ENCODE measurements around the gene GIMAP4. TPM values are rescaled to one million over a fixed set of nuclear protein-coding genes. Genes with fewer than 3 reads are reported as not detected.

Gene GIMAP4
- total RNA-seq, 1 experiment from 2014 or later, result not detected

DNA sequence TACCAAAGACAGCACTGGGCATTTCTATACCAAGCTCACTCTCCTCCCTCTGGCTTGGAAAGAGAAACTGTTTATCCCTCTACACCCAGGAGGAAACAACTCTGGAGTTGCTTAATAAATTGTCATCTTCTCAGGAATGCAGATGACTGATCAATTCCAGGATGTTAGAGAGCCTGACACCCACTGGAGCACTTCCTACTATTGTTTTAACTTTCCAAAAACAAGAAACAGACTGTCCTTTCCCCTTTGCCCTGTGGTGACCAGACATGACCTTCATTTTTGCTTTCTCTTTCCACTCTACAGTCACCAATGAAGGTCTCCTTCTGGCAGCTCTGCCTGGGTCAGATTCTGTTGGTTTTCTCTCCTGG, 19.6 kb downstream of the GIMAP4 start:
- no peaks in the 10 kb centered on the region for H3K9me3 ChIP-seq (ENCODE audit: insufficient read depth, low read depth)
- no TSS peak for BruUV-seq (replicated peaks)

DNA sequence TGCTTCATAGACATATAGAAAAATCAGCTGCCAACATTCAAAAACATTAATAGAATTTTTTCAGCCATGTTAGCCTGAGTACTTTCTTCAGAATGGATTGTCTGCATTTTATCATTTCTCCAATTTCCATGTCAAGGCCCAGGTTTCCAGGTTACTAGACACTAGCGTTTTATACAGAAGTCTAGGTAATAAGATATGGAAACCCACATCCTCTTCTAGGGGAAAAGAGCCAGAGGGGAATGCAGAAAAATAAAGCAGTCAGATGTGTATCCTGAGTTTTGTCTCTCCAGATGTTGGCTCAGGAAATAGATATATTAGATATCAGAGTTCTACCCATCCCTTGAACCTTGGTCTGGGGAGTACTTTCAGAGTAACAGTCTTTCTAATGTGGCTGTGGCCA, 20.4 kb downstream of the GIMAP4 start:
- no TSS peak for BruUV-seq (replicated peaks)
- ChIA-PET POLR2A (ENCODE audit: unreplicated experiment) (no interaction called here), CTCF (no interaction called here)
- no peak overlapping the region for H3K4me2 ChIP-seq
- H3K27ac ChIP-seq, result no peak overlapping the region
- H3K4me3 ChIP-seq, result no peak overlapping the region
- no peaks in the 10 kb centered on the region for H4K20me1 ChIP-seq (ENCODE audit: insufficient read depth)
- H3K9me3 ChIP-seq (ENCODE audit: insufficient read depth, low read depth), result no peaks in the 10 kb centered on the region
- intact Hi-C loops (cut with micrococcal nuclease; ENCODE audit: unreplicated experiment), result no loop called here
- DNase-seq, result no peak
- no peaks in the 10 kb centered on the region for H3K4me1 ChIP-seq (replicated peaks; ENCODE audit: insufficient read depth)
- H3K27me3 ChIP-seq (ENCODE audit: insufficient read depth, low read depth), result peaks cover 33% of the 10 kb centered on the region; the same call in 1 of the 2 replicates
- H3K36me3 ChIP-seq (ENCODE audit: low read depth), result no peaks in the 10 kb centered on the region
- no peaks in the 10 kb centered on the region for H3K79me2 ChIP-seq (ENCODE audit: low read depth)
- H3F3A ChIP-seq (ENCODE audit: insufficient read depth, low read depth), result no peaks in the 10 kb centered on the region
- no peak overlapping the region for H2AFZ ChIP-seq
- TF ChIP-seq, protein P1, sequence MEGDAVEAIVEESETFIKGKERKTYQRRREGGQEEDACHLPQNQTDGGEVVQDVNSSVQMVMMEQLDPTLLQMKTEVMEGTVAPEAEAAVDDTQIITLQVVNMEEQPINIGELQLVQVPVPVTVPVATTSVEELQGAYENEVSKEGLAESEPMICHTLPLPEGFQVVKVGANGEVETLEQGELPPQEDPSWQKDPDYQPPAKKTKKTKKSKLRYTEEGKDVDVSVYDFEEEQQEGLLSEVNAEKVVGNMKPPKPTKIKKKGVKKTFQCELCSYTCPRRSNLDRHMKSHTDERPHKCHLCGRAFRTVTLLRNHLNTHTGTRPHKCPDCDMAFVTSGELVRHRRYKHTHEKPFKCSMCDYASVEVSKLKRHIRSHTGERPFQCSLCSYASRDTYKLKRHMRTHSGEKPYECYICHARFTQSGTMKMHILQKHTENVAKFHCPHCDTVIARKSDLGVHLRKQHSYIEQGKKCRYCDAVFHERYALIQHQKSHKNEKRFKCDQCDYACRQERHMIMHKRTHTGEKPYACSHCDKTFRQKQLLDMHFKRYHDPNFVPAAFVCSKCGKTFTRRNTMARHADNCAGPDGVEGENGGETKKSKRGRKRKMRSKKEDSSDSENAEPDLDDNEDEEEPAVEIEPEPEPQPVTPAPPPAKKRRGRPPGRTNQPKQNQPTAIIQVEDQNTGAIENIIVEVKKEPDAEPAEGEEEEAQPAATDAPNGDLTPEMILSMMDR (conservative IDR thresholded peaks at IDR 0.05), result no peak
- TF ChIP-seq EZH2 (IDR thresholded peaks at IDR 0.05; ENCODE audit: low read depth), result no peak
- no peaks in the 10 kb centered on the region for H3K9me2 ChIP-seq (ENCODE audit: insufficient read depth)

More for the DNA sequence above, 19.6 kb downstream of the GIMAP4 start:
- no peak overlapping the region for H3K4me3 ChIP-seq
- H3K36me3 ChIP-seq (ENCODE audit: low read depth), result no peaks in the 10 kb centered on the region
- H4K20me1 ChIP-seq (ENCODE audit: insufficient read depth), result no peaks in the 10 kb centered on the region
- no peaks in the 10 kb centered on the region for H3K4me1 ChIP-seq (replicated peaks; ENCODE audit: insufficient read depth)
- H3K27ac ChIP-seq, result no peak overlapping the region
- intact Hi-C loops (cut with micrococcal nuclease; ENCODE audit: unreplicated experiment), result no loop called here
- H3K4me2 ChIP-seq, result no peak overlapping the region
- no peak overlapping the region for H2AFZ ChIP-seq
- H3F3A ChIP-seq (ENCODE audit: insufficient read depth, low read depth), result no peaks in the 10 kb centered on the region
- ChIA-PET CTCF (no interaction called here), POLR2A (ENCODE audit: unreplicated experiment) (no interaction called here)
- no peak for DNase-seq
- H3K9me2 ChIP-seq (ENCODE audit: insufficient read depth), result no peaks in the 10 kb centered on the region
- H3K79me2 ChIP-seq (ENCODE audit: low read depth), result no peaks in the 10 kb centered on the region
- peaks cover 33% of the 10 kb centered on the region; the same call in 1 of the 2 replicates for H3K27me3 ChIP-seq (ENCODE audit: insufficient read depth, low read depth)
- TF ChIP-seq, protein P1 (conservative IDR thresholded peaks at IDR 0.05), result no peak

DNA sequence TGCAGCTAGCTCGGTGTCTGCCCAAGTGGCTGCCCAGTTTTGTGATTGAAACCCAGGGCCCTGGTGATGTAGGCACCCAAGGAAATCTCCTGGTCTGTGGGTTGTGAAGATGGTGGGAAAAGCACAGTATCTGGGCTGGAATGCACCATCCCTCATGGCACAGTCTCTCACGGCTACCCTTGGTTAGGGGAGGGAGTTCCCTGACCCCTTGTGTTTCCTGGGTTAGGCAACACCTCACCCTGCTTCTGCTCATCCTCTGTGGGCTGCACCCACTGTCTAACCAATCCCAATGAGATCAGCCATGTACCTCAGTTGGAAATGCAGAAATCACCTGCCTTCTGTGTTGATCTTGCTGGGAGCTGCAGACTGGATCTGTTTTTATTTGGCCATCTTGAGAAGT, 27.6 kb downstream of the GIMAP4 start:
- no peak for DNase-seq

More for the DNA sequence above, 27.6 kb downstream of the GIMAP4 start:
- H2AFZ ChIP-seq, result no peak overlapping the region
- H3K9me3 ChIP-seq (ENCODE audit: insufficient read depth, low read depth), result no peaks in the 10 kb centered on the region
- H3K79me2 ChIP-seq (ENCODE audit: low read depth), result no peaks in the 10 kb centered on the region
- POLR2A ChIA-PET (ENCODE audit: unreplicated experiment), result no interaction called here
- no peaks in the 10 kb centered on the region for H3K4me1 ChIP-seq (replicated peaks; ENCODE audit: insufficient read depth)
- no peaks in the 10 kb centered on the region for H3F3A ChIP-seq (ENCODE audit: insufficient read depth, low read depth)
- CTCF ChIA-PET, result no interaction called here
- no TSS peak for BruUV-seq (replicated peaks)
- H3K27ac ChIP-seq, result no peak overlapping the region
- H3K9me2 ChIP-seq (ENCODE audit: insufficient read depth), result peaks cover under 1% of the 10 kb centered on the region; the same call in 1 of the 2 replicates
- H3K27me3 ChIP-seq (ENCODE audit: insufficient read depth, low read depth), result peaks cover 30% of the 10 kb centered on the region
- TF ChIP-seq, protein P1 (conservative IDR thresholded peaks at IDR 0.05), result no peak
- no peak for TF ChIP-seq EZH2 (IDR thresholded peaks at IDR 0.05; ENCODE audit: low read depth)
- intact Hi-C loops (cut with micrococcal nuclease; ENCODE audit: unreplicated experiment), result no loop called here
- no peak overlapping the region for H3K4me2 ChIP-seq
- no peaks in the 10 kb centered on the region for H3K36me3 ChIP-seq (ENCODE audit: low read depth)
- H3K4me3 ChIP-seq, result no peak overlapping the region
- H4K20me1 ChIP-seq (ENCODE audit: insufficient read depth), result no peaks in the 10 kb centered on the region
